DMS53 treated with DMSO at 0.1 percent for 48 hours (cell line): ENCODE data around the gene NPAS3.

Source experiments
- DNase-seq: peaks from one replicate; lab custom pipeline; 2025; ENCODE audit not compliant: unreplicated experiment; lab: John Stamatoyannopoulos, UW

NPAS3 gene

DNA sequence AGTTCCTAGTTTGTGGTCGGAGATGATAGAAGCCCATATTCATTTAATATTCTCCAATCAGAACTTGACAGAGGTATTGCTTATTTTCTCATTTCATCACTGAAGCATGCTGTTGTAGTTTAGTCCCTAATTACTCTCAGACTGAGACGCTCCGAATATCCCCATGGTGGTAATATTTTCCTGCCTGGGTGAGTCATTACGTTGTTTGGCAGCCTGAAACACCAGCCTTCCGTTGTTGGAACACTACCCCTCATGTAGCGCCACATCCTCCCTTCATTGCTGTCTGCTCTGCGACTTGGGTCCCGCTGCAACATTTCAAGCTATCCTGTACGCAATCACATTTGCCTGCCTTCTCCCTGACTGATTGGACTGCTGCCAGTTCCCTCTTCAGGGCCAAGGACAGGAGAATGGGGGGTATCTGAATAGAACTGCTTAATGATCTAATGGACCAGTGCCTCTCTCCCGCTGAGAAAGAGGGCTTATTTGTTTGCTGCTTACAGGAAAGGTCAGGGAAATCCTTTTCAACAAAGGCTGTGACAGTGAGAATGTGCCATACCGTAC, 369.1 kb downstream of the NPAS3 start:
- no peak for DNase-seq

DNA sequence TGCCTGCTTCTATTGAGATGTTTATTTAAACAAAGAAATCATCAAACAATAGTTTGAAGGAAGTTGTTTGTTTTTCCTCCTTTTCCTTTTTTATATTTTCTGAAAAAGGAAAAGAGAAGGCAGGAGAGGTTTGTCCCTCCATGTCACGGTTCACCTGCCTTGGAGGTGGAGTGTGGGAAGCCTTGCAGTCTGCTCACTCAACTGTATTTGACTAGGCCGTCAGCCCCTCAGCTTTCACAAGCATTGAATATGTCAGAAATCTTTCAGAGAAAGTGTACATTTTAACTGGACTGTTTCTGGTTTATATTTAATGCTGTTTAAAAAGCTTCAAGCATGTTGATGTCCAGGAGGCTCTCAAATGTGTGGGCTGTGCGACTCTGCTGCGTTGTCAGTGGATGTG, 370.4 kb downstream of the NPAS3 start:
- no peak for DNase-seq

DNA sequence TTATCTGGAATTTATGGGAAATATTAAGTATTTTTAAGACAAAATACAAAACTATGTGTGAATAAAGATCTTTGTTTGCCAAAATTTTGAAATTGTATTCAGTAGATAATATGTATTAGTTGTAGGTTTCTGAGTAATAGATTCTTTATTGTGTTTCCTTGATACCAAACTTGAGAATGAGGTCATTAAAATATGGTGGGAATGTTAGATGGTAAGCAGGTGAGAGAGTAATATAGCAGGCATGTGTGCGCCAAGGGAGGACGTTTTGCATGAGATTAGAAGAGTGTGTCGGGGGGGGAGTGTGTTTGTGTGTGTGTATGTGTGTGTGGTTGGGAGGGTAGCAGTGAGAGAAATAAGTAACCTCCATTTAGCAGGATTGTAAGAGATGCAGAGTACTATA, 376.5 kb downstream of the NPAS3 start:
- DNase-seq, result no peak

DNA sequence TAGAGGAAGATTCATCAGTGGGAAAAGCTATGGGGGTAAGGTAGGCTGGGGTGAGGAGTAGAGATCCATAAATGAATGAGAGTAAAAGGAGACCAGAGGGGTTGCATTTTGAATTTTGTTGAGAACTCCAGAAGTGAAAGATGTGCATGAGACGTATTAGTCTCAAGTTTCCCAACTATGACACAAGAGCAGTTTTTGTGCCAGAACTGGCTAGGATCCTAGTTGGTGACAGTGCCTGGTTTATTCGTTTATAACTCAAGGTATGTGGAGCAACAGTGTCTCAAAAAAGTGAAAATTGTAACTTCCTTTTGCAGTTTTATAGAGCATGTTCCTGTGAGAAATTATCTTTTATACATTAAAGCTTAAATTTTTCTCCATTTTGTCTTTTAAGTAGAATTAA, 377.0 kb downstream of the NPAS3 start:
- no peak for DNase-seq

DNA sequence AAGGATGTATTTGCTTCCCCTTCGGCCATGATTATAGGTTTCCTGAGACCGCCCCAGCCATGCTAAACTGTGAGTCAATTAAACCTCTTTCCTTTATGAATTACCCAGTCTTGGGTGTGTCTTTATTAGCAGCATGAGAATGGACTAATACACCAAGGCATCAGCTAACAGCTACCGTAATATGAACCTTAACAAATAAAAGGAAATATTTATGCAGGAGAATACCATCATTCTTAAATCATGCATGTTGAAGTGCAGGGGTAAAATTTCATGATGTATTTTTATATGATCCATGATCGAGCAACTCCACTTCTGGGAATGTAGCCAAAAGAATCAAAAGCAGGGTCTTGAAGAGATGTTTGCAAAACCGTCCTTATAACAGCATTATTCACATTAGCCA, 379.0 kb downstream of the NPAS3 start:
- DNase-seq, result no peak

DNA sequence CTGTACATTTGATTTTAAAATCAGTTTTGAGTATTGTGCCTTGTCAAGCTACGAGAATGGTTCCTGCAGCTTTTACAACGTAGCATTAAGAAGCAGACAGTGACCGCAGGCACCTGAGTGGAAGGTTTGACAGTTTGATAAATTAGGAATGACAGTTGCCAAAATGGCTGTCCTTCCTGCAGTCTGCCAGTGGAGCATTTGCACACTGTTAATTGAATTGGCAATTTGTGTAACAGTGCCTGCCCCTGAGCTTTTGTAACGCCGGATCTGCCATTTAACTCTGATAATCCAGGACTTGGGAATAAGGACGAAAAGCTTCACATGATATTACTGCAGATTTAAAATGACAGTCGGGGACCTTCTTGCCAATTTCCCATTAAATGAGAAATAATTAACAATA, 385.3 kb downstream of the NPAS3 start:
- no peak for DNase-seq

DNA sequence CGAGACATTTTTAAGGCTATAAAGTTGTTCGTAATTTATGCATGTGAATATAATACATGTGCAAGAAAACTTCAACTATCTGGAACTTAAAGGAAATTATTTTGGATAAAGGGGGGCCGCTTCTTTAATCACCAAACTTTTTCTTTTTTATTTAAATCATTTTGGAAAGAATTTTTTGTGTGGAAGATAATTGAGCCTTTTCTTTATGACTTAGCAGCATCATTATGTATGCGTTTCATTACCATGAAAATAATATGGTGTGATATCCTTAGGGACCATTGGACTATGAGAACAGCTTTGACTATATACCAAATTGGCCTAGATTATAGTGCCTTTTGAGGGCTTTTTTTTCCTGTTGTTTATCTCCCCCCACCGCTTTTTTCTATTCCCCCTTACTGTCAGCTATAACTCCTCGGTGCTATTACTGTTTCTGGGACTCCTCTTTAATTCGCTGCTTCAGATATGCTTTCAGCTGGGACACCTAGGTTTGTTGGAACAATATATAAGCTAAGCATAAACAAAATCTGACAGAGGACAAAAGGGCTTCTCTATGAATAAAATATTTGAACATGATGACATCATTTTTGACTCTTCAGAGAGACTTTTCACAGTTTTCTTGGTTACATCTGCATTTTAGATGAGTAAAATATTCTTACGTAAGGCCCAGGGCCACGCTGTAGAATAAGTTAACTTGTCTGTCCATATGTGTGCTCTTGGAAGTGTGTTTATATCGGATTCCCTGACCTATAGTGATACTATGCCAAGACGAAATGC, 392.7 kb downstream of the NPAS3 start:
- DNase-seq, result no peak

DNA sequence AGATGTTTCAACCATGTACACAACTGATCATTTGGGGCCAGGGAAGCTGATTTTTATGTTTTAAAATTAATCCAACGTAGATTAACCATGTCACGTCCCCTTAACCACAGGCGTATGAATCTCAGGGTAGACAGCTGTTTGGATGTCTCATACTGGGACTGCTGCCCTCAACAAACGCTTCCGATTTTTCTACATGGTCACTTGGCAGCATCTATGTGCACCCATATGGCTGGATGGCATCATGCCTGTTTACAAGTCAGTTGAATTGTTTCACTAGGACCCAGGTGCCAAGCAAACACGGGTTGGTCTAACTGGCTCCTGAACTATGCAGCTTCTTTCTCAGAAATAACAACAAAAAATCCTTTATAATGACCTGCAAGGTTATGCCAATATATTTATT, 393.8 kb downstream of the NPAS3 start:
- DNase-seq, result no peak

DNA sequence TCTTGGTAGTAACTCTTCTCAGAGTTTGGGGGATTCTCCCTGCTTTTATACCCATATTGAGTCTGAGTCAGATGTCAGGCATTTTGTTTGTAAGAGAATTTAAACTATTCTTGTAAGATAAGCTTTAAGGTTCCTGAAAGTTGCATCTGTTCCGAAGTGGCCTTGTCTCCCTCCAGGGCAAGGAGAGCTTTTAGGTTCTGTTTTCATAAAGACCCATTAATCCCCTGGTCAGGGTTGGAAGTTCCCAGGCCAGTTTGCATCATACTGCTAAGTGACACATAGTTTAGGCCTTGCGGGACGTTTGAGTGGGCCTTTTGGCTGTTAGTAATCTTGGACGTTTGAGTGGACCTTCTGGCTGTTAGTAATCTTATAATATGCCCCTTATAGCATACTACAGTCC, 396.7 kb downstream of the NPAS3 start:
- no peak for DNase-seq

DNA sequence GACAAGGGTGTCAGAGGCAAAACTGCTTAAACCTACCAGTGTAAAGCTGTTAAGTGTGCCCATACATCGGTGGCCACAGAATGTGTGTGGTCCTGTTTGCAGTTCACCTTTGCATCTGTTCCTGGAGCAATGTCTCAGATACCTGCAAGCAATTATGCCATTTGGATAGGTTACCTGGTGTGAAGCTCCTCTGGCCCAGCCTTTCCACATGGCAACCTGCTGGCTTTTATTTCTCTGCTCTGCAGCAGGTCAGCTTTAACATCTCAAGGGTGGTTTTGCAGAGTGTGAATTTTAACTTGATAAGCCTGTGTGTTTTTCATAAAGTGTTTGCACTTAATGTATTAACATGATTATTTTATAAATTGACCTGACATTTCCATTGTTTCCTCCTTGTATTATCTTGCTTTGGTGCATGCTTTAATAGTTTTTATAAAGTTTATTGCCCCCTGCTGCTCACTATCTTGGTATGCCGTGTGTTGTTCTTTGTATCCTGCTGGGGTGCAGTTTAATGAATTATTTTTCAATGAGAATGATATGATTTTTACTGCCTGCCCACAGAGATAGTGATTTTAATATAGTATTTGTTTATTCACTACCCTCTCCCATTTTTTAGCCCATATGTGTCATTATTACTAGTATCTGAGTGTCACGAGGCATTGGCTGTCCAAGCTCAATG, 403.8 kb downstream of the NPAS3 start:
- no peak for DNase-seq

DNA sequence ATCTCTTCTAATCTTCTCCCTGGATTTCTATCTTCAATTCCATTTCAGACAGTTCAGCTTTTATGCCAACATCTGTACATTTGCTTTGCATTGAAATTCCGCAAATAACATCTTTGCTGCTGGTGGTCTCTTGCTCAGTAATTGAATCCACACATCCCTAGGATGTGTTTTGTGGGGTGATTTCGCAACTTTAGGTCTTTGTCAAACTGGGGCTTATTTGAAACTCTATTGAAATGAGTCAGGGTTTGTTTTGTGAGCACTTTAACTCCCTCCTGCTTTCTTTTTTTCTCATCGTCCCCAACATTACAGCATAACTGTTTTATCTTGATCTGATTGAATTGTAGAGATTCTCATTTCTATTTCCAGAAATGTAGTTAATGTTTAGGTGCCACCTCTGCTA, 404.3 kb downstream of the NPAS3 start:
- no peak for DNase-seq

DNA sequence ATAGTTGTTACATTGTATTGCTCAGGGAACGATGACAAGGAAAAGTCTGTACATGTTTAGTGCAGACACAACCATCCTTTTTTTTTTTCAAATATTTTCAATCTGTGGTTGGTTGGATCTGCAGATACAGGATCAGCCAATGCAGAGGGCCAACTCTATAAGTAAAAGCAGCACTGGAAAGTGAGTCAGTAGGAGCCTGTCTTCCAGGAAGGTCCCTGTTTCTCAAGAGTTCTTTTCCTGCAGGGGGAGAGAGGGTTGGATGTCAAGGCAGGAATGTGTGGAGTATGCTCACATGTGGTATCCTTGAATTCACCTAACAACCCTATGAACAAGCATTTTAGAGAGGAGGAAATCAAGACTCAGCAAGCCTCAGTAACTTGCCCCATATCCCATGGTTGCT, 409.1 kb downstream of the NPAS3 start:
- DNase-seq, result no peak

DNA sequence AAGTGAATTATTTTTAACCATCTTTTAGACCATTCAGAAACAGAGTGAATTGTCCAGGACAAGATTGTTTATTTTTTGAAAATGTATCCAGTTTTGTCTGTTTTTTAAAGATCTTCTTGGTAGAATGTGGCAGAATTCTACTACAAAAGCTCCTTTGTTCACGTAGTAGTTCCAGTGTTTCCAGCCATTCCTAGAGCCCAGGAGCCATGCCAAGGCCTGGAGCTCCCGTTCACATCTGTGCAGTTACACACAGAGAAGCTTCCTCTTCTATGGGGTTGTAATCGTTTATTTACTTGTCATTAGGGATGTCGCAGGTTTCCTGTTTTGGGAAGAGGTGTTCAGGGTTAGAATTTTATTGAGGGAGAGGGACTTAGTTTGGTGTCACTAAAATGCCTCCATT, 409.8 kb downstream of the NPAS3 start:
- DNase-seq, result no peak

DNA sequence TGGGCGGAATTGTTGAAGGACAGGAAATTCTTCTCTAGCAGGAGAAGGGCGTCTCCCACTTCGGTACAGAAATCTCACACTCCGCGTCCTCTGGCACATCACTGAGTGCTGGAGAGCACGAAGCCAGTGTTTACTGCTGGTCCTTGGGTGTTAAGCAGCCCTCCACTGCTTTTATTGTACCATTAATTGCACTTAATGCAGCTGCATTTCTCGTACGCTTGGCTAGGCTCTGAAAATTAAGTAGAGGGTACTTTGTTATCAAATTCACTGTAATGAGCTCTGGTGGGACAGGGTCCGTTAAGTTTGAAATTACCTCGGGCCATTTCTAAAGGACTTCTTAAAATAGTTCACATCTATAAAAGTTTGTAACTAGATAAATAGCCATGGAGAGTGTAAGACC, 411.2 kb downstream of the NPAS3 start:
- DNase-seq, result no peak

DNA sequence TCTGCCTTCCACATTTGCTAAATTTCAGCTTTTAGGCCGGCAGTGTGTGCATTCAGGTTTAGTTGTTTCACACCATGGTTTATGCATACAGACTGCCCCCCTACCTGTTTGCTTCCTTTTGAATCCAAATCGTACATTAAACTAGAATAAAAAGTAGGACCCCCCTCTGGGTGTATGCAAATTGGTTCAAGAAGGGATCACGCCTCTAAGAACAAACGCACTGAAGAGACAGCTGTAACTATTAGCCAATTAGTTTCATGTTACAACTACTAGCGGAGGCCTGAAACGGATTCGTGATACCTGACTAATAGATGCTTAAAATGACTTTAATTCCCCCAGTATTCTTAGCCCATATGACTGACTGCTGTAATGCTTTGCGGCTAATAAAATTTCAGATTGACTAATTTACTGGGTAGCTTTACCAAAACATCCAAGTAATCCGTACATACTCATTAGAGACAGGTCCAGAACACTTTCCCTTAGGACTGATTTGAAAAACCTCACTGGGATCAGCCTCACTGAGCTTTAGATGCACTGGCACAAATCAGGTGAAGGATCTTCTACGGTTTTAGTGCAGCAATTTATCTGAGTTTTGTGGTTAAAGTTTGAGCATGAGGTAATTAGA, 411.8 kb downstream of the NPAS3 start:
- no peak for DNase-seq

DNA sequence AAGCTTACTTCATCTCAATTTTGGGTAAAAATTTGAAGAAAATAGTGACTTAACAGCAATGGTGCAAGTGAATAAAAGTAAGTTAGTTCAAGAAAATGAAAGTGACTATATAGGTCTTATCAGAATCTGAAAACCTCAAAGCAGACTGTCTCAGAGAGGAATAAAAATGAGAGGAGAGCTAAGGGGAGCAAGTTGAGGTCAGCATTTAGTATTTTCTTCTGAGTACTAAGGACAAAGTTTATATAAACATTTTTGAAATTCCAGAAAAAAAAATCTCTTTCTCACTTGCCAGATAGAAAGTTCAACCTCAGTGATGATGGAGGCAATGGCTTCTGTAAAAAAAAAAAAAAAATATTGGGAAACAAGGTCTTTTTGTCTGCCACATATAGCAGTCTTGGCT, 414.1 kb downstream of the NPAS3 start:
- no peak for DNase-seq

DNA sequence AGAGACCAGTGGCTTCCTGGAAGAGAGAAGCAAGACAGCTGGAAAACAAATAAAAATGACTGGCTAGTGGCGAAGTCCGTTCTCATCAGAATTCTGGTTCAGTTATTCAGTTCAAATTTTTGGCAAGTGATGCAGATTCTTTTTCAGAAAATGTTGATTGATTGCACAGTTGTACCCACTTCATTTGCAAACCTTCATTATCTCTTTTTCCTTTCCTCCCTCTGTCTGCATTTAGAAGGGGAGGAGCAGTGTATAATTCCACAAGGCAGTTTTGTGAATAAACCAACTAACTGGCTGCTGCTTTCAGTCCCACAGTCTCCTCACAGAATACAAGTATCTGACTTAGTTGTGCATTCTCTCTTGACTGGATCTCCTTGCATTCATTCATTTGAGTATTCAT, 417.5 kb downstream of the NPAS3 start:
- no peak for DNase-seq

DNA sequence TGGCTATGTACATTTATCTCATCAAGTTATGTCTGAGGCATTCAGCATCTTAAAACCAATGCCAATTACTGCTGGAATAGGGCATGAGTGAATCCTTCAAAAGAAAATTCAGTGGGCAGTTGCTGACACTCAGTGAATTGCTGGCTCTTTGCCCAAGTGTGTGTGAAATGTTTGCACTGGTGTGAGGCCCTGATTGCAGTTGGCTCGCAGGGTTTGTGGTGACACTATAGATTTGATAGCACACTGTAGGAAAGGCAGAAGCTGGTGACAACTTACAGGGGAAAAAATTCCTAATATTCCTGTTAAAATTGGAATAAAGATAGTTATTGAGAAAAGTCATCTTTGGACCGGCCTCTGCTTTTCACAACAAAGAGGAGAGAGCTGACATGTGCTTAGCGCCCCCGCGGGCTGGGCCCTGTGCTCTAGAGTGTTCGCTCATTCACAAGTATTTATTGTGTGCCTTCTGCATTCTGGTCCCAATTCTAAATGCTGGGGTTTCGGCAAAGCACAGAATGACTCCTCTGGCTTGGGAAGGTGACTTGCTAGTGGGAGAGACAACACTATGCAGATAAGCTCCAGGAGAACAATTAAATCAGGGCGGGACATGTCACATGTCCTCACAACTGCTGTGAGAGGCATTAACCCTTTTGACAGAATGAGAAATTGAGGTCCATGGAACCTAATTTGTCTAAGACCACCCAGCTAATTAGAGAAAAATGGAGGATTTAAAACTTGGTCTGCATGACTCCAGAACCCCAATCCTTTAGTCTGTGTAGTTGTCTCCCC, 418.7 kb downstream of the NPAS3 start:
- no peak for DNase-seq

DNA sequence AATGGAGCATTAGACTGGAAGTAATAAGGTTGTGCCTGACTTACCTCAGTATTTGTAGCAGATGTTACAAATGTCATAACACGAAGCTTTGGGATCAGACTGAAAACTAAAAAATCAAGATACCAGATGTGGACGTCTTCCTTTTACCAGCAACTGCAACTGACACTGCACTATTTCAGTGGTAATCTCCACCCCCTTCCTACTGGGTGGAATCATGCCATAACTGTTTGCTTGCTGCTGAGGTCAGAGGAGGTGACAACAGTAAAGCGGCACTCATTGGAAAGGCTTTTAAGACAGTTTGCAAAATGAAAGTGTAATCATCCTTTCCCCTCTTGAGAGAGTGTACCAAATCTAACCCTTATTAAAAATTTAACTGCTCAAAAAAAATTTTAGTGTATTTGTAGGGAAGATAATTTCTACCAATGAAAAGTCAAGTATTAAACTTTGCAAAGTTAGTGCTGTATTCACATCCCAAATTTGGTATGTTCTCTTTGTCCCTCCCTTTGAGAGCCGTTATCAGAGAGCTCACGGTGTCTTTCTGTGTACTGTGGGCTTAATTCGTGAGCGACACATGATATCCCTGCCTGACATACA, 420.7 kb downstream of the NPAS3 start:
- no peak for DNase-seq

DNA sequence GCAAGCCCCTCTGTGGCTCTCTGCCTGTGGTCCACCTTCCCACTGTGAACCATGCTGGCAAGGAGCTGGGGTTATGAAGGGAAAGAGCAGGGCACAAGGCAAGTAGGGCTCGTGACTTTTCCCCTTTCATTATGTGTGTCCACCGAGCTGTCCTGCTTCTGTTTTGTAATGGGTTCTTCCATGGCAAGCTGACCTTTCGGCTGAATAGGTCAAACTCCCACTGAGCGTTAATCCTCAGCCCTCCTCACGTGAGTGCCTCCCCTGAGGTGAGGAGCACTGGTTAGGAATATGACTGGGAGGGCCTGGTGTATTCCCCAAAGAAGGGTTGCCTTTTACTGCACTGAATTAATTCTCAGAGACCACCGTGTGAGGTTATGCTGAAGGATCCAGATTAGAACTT, 424.3 kb downstream of the NPAS3 start:
- DNase-seq, result no peak

DNA sequence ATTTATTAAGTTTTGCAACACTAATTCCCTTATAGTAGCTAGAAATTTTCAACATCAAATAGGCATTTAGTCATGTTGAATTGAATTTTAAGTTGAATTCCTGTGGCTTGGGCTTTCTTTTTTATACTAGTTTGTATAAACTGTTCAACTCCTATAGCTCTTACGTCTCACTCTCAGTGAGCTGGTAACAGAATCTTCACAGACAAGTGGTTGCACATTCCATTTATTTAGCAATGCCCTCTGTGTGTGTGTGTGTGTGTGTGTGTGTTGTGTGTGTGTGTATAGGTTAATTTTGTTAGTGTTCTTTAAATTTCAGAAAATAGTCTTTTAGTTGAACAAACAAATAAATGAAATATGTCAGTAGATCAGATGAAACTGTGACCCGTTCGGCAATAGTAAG, 425.0 kb downstream of the NPAS3 start:
- no peak for DNase-seq
